ENCODE results near the gene SGSH. TPM values are rescaled to one million over a fixed set of nuclear protein-coding genes. Genes with fewer than 3 reads are reported as not detected.

The SGSH gene
- total RNA-seq, 1 donor from 2014 or later = 24.0 TPM

DNA sequence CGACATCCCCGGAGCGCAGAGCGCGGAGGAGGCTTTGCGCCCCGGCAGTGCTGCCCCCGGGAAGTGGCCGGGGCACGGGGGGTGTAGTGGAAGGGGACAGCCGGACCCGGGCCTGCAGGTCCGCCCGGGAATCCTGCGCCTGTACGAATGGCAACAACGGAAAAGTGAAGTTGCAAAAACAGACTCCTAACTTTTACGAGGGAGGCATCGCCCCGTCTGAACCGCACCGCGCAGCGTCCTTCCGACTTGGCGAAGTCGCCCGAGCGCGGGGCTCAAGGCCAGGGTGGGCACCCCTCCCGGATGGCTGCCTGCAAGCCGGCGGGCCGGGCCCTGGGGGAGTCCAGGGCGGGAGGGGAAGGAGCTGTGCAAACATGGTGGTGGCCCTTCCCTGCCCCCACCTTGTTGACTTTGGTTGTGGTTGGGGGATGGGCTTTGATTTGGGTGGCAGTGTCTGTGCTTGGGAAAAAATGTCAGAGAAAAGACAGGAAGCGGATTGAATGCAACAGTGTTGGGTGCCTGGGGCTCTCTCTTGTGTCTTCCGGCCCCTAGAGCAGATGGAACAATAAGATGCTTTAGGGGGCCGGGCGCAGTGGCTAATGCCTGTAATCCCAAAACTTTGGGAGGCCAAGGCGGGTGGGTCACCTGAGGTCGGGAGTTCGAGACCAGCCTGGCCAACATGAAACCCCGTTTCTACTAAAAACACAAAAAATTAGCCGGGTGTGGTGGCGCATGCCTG is 41.2 kb upstream of the SGSH start:
- Mint-ChIP-seq H3K27ac (ENCODE audit: unreplicated experiment) (peak overlapping the region; percentile 98), H3K4me1 (ENCODE audit: low read depth, unreplicated experiment) (peaks cover 32% of the 10 kb centered on the region), H3K27me3 (ENCODE audit: low read depth, unreplicated experiment) (no peaks in the 10 kb centered on the region), H3K4me3 (ENCODE audit: unreplicated experiment) (peak overlapping the region; percentile 99), H3K9me3 (ENCODE audit: unreplicated experiment) (no peaks in the 10 kb centered on the region), H3K36me3 (ENCODE audit: low read depth, unreplicated experiment) (peaks cover 13% of the 10 kb centered on the region)
- TF ChIP-seq EZH2 (IDR thresholded peaks at IDR 0.05; ENCODE audit: insufficient read depth, low read length) = no peak
- TF ChIP-seq, protein P1, sequence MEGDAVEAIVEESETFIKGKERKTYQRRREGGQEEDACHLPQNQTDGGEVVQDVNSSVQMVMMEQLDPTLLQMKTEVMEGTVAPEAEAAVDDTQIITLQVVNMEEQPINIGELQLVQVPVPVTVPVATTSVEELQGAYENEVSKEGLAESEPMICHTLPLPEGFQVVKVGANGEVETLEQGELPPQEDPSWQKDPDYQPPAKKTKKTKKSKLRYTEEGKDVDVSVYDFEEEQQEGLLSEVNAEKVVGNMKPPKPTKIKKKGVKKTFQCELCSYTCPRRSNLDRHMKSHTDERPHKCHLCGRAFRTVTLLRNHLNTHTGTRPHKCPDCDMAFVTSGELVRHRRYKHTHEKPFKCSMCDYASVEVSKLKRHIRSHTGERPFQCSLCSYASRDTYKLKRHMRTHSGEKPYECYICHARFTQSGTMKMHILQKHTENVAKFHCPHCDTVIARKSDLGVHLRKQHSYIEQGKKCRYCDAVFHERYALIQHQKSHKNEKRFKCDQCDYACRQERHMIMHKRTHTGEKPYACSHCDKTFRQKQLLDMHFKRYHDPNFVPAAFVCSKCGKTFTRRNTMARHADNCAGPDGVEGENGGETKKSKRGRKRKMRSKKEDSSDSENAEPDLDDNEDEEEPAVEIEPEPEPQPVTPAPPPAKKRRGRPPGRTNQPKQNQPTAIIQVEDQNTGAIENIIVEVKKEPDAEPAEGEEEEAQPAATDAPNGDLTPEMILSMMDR (IDR thresholded peaks at IDR 0.05; ENCODE audit: insufficient read depth, low read depth, low read length) = no peak
- H3K4me2 ChIP-seq (ENCODE audit: low read length) = peak overlapping the region; percentile 91
- DNase-seq (ENCODE audit: low read depth) (no peak), FAIRE-seq (no peak)
- H3K9me3 ChIP-seq (ENCODE audit: insufficient read depth, low read depth, low read length) = no peaks in the 10 kb centered on the region
- peak overlapping the region; percentile 89 for H3K9ac ChIP-seq (ENCODE audit: low read length)
- peaks cover 6% of the 10 kb centered on the region for H3K79me2 ChIP-seq (ENCODE audit: insufficient read depth, low read length)
- H3K4me3 ChIP-seq (ENCODE audit: insufficient read depth, low read depth, low read length) = peak overlapping the region; percentile 81
- peaks cover 7% of the 10 kb centered on the region for H3K4me1 ChIP-seq (ENCODE audit: insufficient read depth, low read length)
- H3K27me3 ChIP-seq (ENCODE audit: insufficient read depth, low read length) = no peaks in the 10 kb centered on the region
- H3K36me3 ChIP-seq (ENCODE audit: insufficient read depth, low read length) = no peaks in the 10 kb centered on the region
- peak overlapping the region; percentile 69 for H2AFZ ChIP-seq (ENCODE audit: low read depth, low read length)
- peak overlapping the region; percentile 68 for H3K27ac ChIP-seq (ENCODE audit: low read depth, low read length)
- H4K20me1 ChIP-seq (ENCODE audit: insufficient read depth, low read length) = peaks cover 23% of the 10 kb centered on the region

DNA sequence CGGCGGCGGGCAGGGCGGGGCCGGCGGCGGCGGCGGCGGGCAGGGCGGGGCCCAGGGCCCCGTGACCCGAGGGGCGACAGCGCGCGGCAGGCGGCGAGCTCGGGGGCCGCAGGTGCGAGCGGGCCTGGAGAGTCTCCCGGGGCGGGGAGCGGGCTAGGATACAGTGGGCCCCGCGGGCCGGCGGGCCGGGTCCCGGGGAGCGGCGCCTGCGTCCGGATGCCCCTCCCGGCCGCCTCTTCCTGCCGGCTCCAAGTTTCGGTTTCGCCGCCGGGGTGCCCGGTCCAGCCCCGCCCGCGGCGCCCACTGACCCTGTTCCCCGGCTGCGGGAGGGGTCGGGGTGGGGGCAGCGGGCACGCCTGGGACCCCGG is 40.6 kb upstream of the SGSH start, which contains the start of gene RNF213:
Gene RNF213 (plus strand): TSS at position 62 of the 368 bp plus-strand sequence. CDS start 2,830 bp downstream, outside the sequence.
- H3K4me1 ChIP-seq (ENCODE audit: insufficient read depth, low read length) = peaks cover 7% of the 10 kb centered on the region
- FAIRE-seq (no peak), DNase-seq (ENCODE audit: low read depth) (no peak)
- TF ChIP-seq, protein P1 (IDR thresholded peaks at IDR 0.05; ENCODE audit: insufficient read depth, low read depth, low read length) = no peak
- TF ChIP-seq EZH2 (IDR thresholded peaks at IDR 0.05; ENCODE audit: insufficient read depth, low read length) = no peak
- no peaks in the 10 kb centered on the region for H3K36me3 ChIP-seq (ENCODE audit: insufficient read depth, low read length)
- Mint-ChIP-seq H3K4me3 (ENCODE audit: unreplicated experiment) (peak within 1 kb of the TSS; percentile 99), H3K27ac (ENCODE audit: unreplicated experiment) (peak within 1 kb of the TSS; percentile 98), H3K36me3 (ENCODE audit: low read depth, unreplicated experiment) (peaks cover 11% of the 10 kb centered on the region), H3K4me1 (ENCODE audit: low read depth, unreplicated experiment) (peaks cover 31% of the 10 kb centered on the region), H3K27me3 (ENCODE audit: low read depth, unreplicated experiment) (no peaks in the 10 kb centered on the region), H3K9me3 (ENCODE audit: unreplicated experiment) (no peaks in the 10 kb centered on the region)
- no peaks in the 10 kb centered on the region for H3K27me3 ChIP-seq (ENCODE audit: insufficient read depth, low read length)
- peak within 1 kb of the TSS; percentile 81 for H3K4me3 ChIP-seq (ENCODE audit: insufficient read depth, low read depth, low read length)
- peak within 1 kb of the TSS; percentile 89 for H3K9ac ChIP-seq (ENCODE audit: low read length)
- no peaks in the 10 kb centered on the region for H3K9me3 ChIP-seq (ENCODE audit: insufficient read depth, low read depth, low read length)
- peaks cover 19% of the 10 kb centered on the region for H4K20me1 ChIP-seq (ENCODE audit: insufficient read depth, low read length)
- peaks cover 6% of the 10 kb centered on the region for H3K79me2 ChIP-seq (ENCODE audit: insufficient read depth, low read length)
- peak within 1 kb of the TSS; percentile 91 for H3K4me2 ChIP-seq (ENCODE audit: low read length)
- H3K27ac ChIP-seq (ENCODE audit: low read depth, low read length) = peak within 1 kb of the TSS; percentile 68
- peak within 1 kb of the TSS; percentile 69 for H2AFZ ChIP-seq (ENCODE audit: low read depth, low read length)

DNA sequence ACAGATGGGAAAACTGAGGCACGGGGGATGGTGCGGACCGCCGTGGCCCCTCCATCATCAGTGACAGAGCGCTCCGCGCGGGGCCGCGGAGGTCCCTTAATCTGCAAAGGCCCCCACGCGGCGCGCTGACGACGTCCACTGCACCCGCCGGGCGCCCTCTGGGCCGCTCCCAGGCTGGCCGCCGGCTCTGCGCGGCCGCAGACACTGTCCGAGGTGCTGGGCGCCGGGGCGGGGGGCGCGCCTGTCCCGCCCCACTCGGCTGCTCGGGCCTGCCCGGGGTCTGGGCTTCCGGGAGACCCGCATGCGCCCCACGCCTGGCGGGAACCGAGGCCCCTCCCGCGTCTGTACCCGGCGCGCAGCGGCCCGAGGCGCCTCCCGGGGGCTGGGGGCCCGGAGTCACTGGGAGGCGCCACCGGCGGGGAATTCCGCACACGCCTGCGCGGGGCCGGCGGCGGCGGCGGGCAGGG is 40.0 kb upstream of the SGSH start:
- Mint-ChIP-seq H3K4me3 (ENCODE audit: unreplicated experiment) (peak overlapping the region; percentile 86), H3K27ac (ENCODE audit: unreplicated experiment) (peak overlapping the region; percentile 98), H3K27me3 (ENCODE audit: low read depth, unreplicated experiment) (no peaks in the 10 kb centered on the region), H3K36me3 (ENCODE audit: low read depth, unreplicated experiment) (peaks cover 4% of the 10 kb centered on the region), H3K4me1 (ENCODE audit: low read depth, unreplicated experiment) (peaks cover 33% of the 10 kb centered on the region), H3K9me3 (ENCODE audit: unreplicated experiment) (no peaks in the 10 kb centered on the region)
- DNase-seq (ENCODE audit: low read depth) = peak; percentile 43
- peak overlapping the region; percentile 63 for H2AFZ ChIP-seq (ENCODE audit: low read depth, low read length)
- H3K4me3 ChIP-seq (ENCODE audit: insufficient read depth, low read depth, low read length) = peak overlapping the region; percentile 51
- peaks cover 6% of the 10 kb centered on the region for H3K79me2 ChIP-seq (ENCODE audit: insufficient read depth, low read length)
- no peak for FAIRE-seq
- peak overlapping the region; percentile 66 for H3K9ac ChIP-seq (ENCODE audit: low read length)
- no peaks in the 10 kb centered on the region for H3K9me3 ChIP-seq (ENCODE audit: insufficient read depth, low read depth, low read length)
- peak overlapping the region; percentile 61 for H3K27ac ChIP-seq (ENCODE audit: low read depth, low read length)
- peaks cover 13% of the 10 kb centered on the region for H4K20me1 ChIP-seq (ENCODE audit: insufficient read depth, low read length)
- TF ChIP-seq, protein P1 (IDR thresholded peaks at IDR 0.05; ENCODE audit: insufficient read depth, low read depth, low read length) = no peak
- TF ChIP-seq EZH2 (IDR thresholded peaks at IDR 0.05; ENCODE audit: insufficient read depth, low read length) = no peak
- H3K36me3 ChIP-seq (ENCODE audit: insufficient read depth, low read length) = no peaks in the 10 kb centered on the region
- peak overlapping the region; percentile 86 for H3K4me2 ChIP-seq (ENCODE audit: low read length)
- H3K4me1 ChIP-seq (ENCODE audit: insufficient read depth, low read length) = peaks cover 10% of the 10 kb centered on the region
- no peaks in the 10 kb centered on the region for H3K27me3 ChIP-seq (ENCODE audit: insufficient read depth, low read length)
